CD4-positive, alpha-beta T cell treated with Interleukin-2 at 100 ng/mL for 4 hours (primary cell): Measurements from ENCODE around the gene BUB3.
"Not testable (repeated sequence)": the region's sequence is repeated elsewhere in the genome, so short reads cannot be mapped to it uniquely, and the experiment has no call there.

Experiments
- DNase-seq: peaks from one replicate; pipeline ENCODE4 v3.0.0-alpha.2; 2020; ENCODE audit warnings: low spot score

The BUB3 gene

GRCh38 chr10:123154711-123155505, 706 bp downstream of the BUB3 start:
- DNase-seq, result peak; percentile 27

- no peak for DNase-seq
Observed at GRCh38 chr10:123156078-123156477, 1.9 kb downstream of the BUB3 start.

GRCh38 chr10:123157210-123157609, 3.0 kb downstream of the BUB3 start:
- no peak for DNase-seq

GRCh38 chr10:123158682-123159081, 4.5 kb downstream of the BUB3 start:
- no peak for DNase-seq

- peak; percentile 64 for DNase-seq
Observed at GRCh38 chr10:123160311-123160980, 6.2 kb downstream of the BUB3 start.

GRCh38 chr10:123164319-123164718, 10.1 kb downstream of the BUB3 start:
- no peak for DNase-seq

- no peak for DNase-seq
Observed at GRCh38 chr10:123165445-123166072, 11.4 kb downstream of the BUB3 start.

GRCh38 chr10:123166618-123167017, 12.4 kb downstream of the BUB3 start:
- no peak for DNase-seq

- DNase-seq, result no peak
Observed at GRCh38 chr10:123170961-123171360, 16.8 kb downstream of the BUB3 start.

GRCh38 chr10:123171616-123172015, 17.4 kb downstream of the BUB3 start:
- not testable (repeated sequence) for DNase-seq

- DNase-seq, result no peak
Observed at GRCh38 chr10:123175389-123176387, 21.5 kb downstream of the BUB3 start.

- not testable (repeated sequence) for DNase-seq
Observed at GRCh38 chr10:123178390-123178789, 24.2 kb downstream of the BUB3 start.

- DNase-seq, result no peak
Observed at GRCh38 chr10:123180101-123181090, 26.2 kb downstream of the BUB3 start.

- no peak for DNase-seq
Observed at GRCh38 chr10:123183724-123184123, 29.5 kb downstream of the BUB3 start.

GRCh38 chr10:123187781-123188180, 33.6 kb downstream of the BUB3 start:
- DNase-seq, result no peak

GRCh38 chr10:123191886-123192285, 37.7 kb downstream of the BUB3 start:
- no peak for DNase-seq

- DNase-seq, result no peak
Observed at GRCh38 chr10:123194056-123194455, 39.9 kb downstream of the BUB3 start.

GRCh38 chr10:123200531-123200930, 46.3 kb downstream of the BUB3 start:
- DNase-seq, result no peak

- DNase-seq, result no peak
Observed at GRCh38 chr10:123202506-123202905, 48.3 kb downstream of the BUB3 start.

- DNase-seq, result no peak
Observed at GRCh38 chr10:123203393-123204126, 49.4 kb downstream of the BUB3 start.
